Osteocyte (in vitro differentiated cells): ENCODE data around the gene SOX18. TPM values are rescaled to one million over a fixed set of nuclear protein-coding genes. Genes with fewer than 3 reads are reported as not detected.
A peak's percentile ranks its signal among the peaks of the same experiment; 100 is the strongest.

ENCODE experiments used
- DNase-seq: peaks from one replicate; pipeline ENCODE4 v3.0.0; 2021; ENCODE audit warnings: mixed read lengths; ENCODE audit not compliant: unreplicated experiment; ENCODE audit errors: extremely low spot score
- H3K27ac Mint-ChIP-seq: one replicate; pipeline ENCODE4 v1.8.0; 2021; ENCODE audit warnings: mild to moderate bottlenecking, mixed read lengths; ENCODE audit not compliant: unreplicated experiment
- H3K27me3 Mint-ChIP-seq: one replicate; pipeline ENCODE4 v1.8.0; 2021; ENCODE audit warnings: mixed read lengths; ENCODE audit not compliant: unreplicated experiment
- H3K36me3 Mint-ChIP-seq: one replicate; pipeline ENCODE4 v1.8.0; 2021; ENCODE audit warnings: mixed read lengths; ENCODE audit not compliant: unreplicated experiment
- H3K4me1 Mint-ChIP-seq: one replicate; pipeline ENCODE4 v1.8.0; 2021; ENCODE audit warnings: mixed read lengths; ENCODE audit not compliant: unreplicated experiment
- H3K4me3 Mint-ChIP-seq: one replicate; pipeline ENCODE4 v1.8.0; 2021; ENCODE audit warnings: mild to moderate bottlenecking, moderate library complexity, mixed read lengths; ENCODE audit not compliant: unreplicated experiment
- H3K9me3 Mint-ChIP-seq: one replicate; pipeline ENCODE4 v1.8.0; 2021; ENCODE audit warnings: mixed read lengths; ENCODE audit not compliant: unreplicated experiment
- CTCF ChIP-seq: fragments of 200-600 bp; sonication (generic); IDR thresholded peaks from 2 replicates; pipeline ENCODE4 v1.5.0; 2021; ENCODE audit warnings: antibody characterized with exemption, mild to moderate bottlenecking, moderate library complexity
- total RNA-seq: library from RNA; stranded (reverse); gene quantifications from 2 replicates; pipeline ENCODE4 v1.2.1, GENCODE V29; 2021

SOX18 gene
- total RNA-seq, 1 donor from 2014 or later = 1.2 TPM

- DNase-seq = no peak
- H3K27ac Mint-ChIP-seq = no peak overlapping the region
- H3K9me3 Mint-ChIP-seq = no peaks in the 10 kb centered on the region
- no peaks in the 10 kb centered on the region for H3K27me3 Mint-ChIP-seq
- peaks cover 48% of the 10 kb centered on the region for H3K4me1 Mint-ChIP-seq
- no peak overlapping the region for H3K4me3 Mint-ChIP-seq
- no peak for TF ChIP-seq CTCF
- no peaks in the 10 kb centered on the region for H3K36me3 Mint-ChIP-seq
These were observed 7.6 kb upstream of the SOX18 start for GRCh38 chr20:64056889-64057627.

GRCh38 chr20:64056639-64056888 is 7.1 kb upstream of the SOX18 start:
- peaks cover 48% of the 10 kb centered on the region for H3K4me1 Mint-ChIP-seq
- H3K27me3 Mint-ChIP-seq = no peaks in the 10 kb centered on the region
- DNase-seq = no peak
- no peak overlapping the region for H3K4me3 Mint-ChIP-seq
- no peak for TF ChIP-seq CTCF
- H3K27ac Mint-ChIP-seq = no peak overlapping the region
- no peaks in the 10 kb centered on the region for H3K36me3 Mint-ChIP-seq
- H3K9me3 Mint-ChIP-seq = no peaks in the 10 kb centered on the region

- TF ChIP-seq CTCF = no peak
- Mint-ChIP-seq H3K27me3 (no peaks in the 10 kb centered on the region), H3K9me3 (no peaks in the 10 kb centered on the region), H3K4me1 (peaks cover 48% of the 10 kb centered on the region), H3K27ac (peak overlapping the region; percentile 64), H3K4me3 (no peak overlapping the region), H3K36me3 (no peaks in the 10 kb centered on the region)
- DNase-seq = no peak
These were observed 6.6 kb upstream of the SOX18 start for GRCh38 chr20:64055893-64056638.

- Mint-ChIP-seq H3K27ac (peak overlapping the region; percentile 64), H3K4me3 (no peak overlapping the region), H3K36me3 (no peaks in the 10 kb centered on the region), H3K4me1 (peaks cover 49% of the 10 kb centered on the region), H3K27me3 (no peaks in the 10 kb centered on the region), H3K9me3 (no peaks in the 10 kb centered on the region)
- TF ChIP-seq CTCF = no peak
- DNase-seq = no peak
These were observed 6.0 kb upstream of the SOX18 start for GRCh38 chr20:64055396-64055892.

- H3K27ac Mint-ChIP-seq = peak overlapping the region; percentile 78
- no peaks in the 10 kb centered on the region for H3K27me3 Mint-ChIP-seq
- no peaks in the 10 kb centered on the region for H3K9me3 Mint-ChIP-seq
- H3K4me1 Mint-ChIP-seq = peaks cover 48% of the 10 kb centered on the region
- H3K4me3 Mint-ChIP-seq = peak overlapping the region; percentile 29
- no peak for DNase-seq
- TF ChIP-seq CTCF = peak; percentile 47
- no peaks in the 10 kb centered on the region for H3K36me3 Mint-ChIP-seq
These were observed 4.6 kb upstream of the SOX18 start for GRCh38 chr20:64053841-64054661.
